PC-9 (cell line): ENCODE data around the gene EFTUD2. TPM values are rescaled to one million over a fixed set of nuclear protein-coding genes. Genes with fewer than 3 reads are reported as not detected.

Source experiments
- BruUV-seq: library from RNA; stranded (reverse); fragments of 400-500 nt; replicated peaks from 2 replicates; lab custom pipeline; 2021; lab: Mats Ljungman, UMichigan
- CTCF ChIA-PET: fragments of 300-600 bp; sonication (Branson Sonifier 250); formaldehyde crosslinking; loops from one replicate; lab custom pipeline; 2022; ENCODE audit warnings: antibody characterized with exemption; lab: Charles Lee
- POLR2A ChIA-PET: fragments of 300-600 bp; sonication (Branson Sonifier 250); formaldehyde crosslinking; loops from one replicate; lab custom pipeline; 2022; ENCODE audit warnings: antibody characterized with exemption; ENCODE audit not compliant: unreplicated experiment; lab: Charles Lee
- DNase-seq, 2 experiments: peaks; one replicate each; pipeline versions ENCODE4 v3.0.0 to v3.0.0-alpha.2; 2015 to 2022; ENCODE audit warnings: mixed read lengths in 1 of 2
- H2AFZ ChIP-seq: fragments of 200-600 bp; sonication (generic); 2 replicates; pipeline ENCODE4 v1.8.1; 2017; ENCODE audit warnings: antibody characterized with exemption
- H3F3A ChIP-seq: fragments of 200-600 bp; sonication (generic); 2 replicates; pipeline ENCODE4 v1.8.1; 2017; ENCODE audit warnings: antibody characterized with exemption, mild to moderate bottlenecking, low read depth; ENCODE audit not compliant: insufficient read depth
- H3K27ac ChIP-seq: fragments of 200-600 bp; sonication (generic); 2 replicates; pipeline ENCODE4 v1.6.1; 2016; ENCODE audit warnings: mixed run types
- H3K27me3 ChIP-seq: fragments of 200-600 bp; sonication (generic); 2 replicates; pipeline ENCODE4 v1.6.1; 2016; ENCODE audit warnings: low read depth, mixed run types; ENCODE audit not compliant: insufficient read depth
- H3K36me3 ChIP-seq: fragments of 200-600 bp; sonication (generic); 2 replicates; pipeline ENCODE4 v1.6.1; 2016; ENCODE audit warnings: low read depth, mixed run types
- H3K4me1 ChIP-seq: fragments of 200-600 bp; sonication (generic); replicated peaks from 2 replicates; pipeline ENCODE4 v1.6.1; 2016; ENCODE audit warnings: mixed run types; ENCODE audit not compliant: insufficient read depth
- H3K4me2 ChIP-seq: fragments of 200-600 bp; sonication (generic); 2 replicates; pipeline ENCODE4 v1.6.1; 2017; ENCODE audit warnings: mixed run types
- H3K4me3 ChIP-seq: fragments of 200-600 bp; sonication (generic); 2 replicates; pipeline ENCODE4 v1.6.1; 2016; ENCODE audit warnings: mixed run types
- H3K79me2 ChIP-seq: fragments of 200-600 bp; sonication (generic); 2 replicates; pipeline ENCODE4 v1.6.1; 2017; ENCODE audit warnings: low read depth, mixed run types
- H3K9me2 ChIP-seq: fragments of 200-600 bp; sonication (generic); 2 replicates; pipeline ENCODE4 v1.8.1; 2017; ENCODE audit warnings: mild to moderate bottlenecking; ENCODE audit not compliant: insufficient read depth
- H3K9me3 ChIP-seq: fragments of 200-600 bp; sonication (generic); 2 replicates; pipeline ENCODE4 v1.8.1; 2016; ENCODE audit warnings: low read depth; ENCODE audit not compliant: insufficient read depth
- H4K20me1 ChIP-seq: fragments of 200-600 bp; sonication (generic); 2 replicates; pipeline ENCODE4 v1.8.1; 2017; ENCODE audit not compliant: insufficient read depth
- CTCF ChIP-seq: fragments of 200-600 bp; sonication (generic); conservative IDR thresholded peaks from 2 replicates; pipeline ENCODE4 v1.6.1; 2017; ENCODE audit warnings: mixed run types, antibody characterized with exemption, mild to moderate bottlenecking, moderate library complexity
- EZH2 ChIP-seq: fragments of 200-600 bp; sonication (generic); IDR thresholded peaks from 2 replicates; pipeline ENCODE4 v1.8.0; 2017; ENCODE audit warnings: antibody characterized with exemption, low read depth
- intact Hi-C: fragments of 100-400 bp; cut with micrococcal nuclease; formaldehyde crosslinking; loops from one replicate; pipeline ENCODE4 v1.10.0; 2022; ENCODE audit not compliant: unreplicated experiment
- total RNA-seq: library from RNA; stranded (reverse); gene quantifications from 2 replicates; pipeline ENCODE4 v1.2.3, GENCODE V29; 2021

The EFTUD2 gene
- total RNA-seq, 1 experiment from 2014 or later, result 126 TPM

- CTCF ChIA-PET, result no interaction called here
- Histone ChIP-seq H3K4me2 (no peak overlapping the region), H3K4me1 (no peaks in the 10 kb centered on the region), H3K9me3 (no peaks in the 10 kb centered on the region), H2AFZ (no peak overlapping the region), H3K4me3 (no peak overlapping the region), H3F3A (no peaks in the 10 kb centered on the region; the same call in 1 of the 2 replicates), H3K9me2 (no peaks in the 10 kb centered on the region), H3K79me2 (no peaks in the 10 kb centered on the region), H3K27ac (no peak overlapping the region), H3K36me3 (peaks cover 28% of the 10 kb centered on the region), H3K27me3 (no peaks in the 10 kb centered on the region), H4K20me1 (no peaks in the 10 kb centered on the region)
- intact Hi-C loops, result no loop called here
- POLR2A ChIA-PET, result no interaction called here
- BruUV-seq, result no TSS peak
- DNase-seq, result no peak
- no peak for TF ChIP-seq EZH2
Measured at GRCh38 chr17:44871556-44871955, 27.7 kb downstream of the EFTUD2 start.

DNA sequence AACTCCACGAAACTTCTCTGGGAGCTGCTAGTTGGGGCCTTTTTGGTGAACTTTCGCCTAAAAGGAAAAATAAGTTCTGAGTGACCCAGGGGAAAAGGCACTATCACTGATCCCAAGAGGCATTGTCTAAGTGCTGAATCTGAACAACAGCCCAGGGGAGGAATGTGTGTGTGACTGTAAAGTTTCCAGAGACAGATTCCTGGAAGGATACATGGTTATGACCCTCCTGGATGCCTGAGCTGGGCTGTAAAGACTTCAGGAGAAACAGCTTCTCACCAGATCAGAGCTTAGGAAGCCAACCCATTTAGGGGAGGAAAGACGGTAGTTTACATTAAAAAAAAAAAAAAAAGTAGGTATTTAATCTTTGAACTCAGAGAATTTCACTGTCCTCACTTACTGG lies 31.4 kb downstream of the EFTUD2 start:
- intact Hi-C loops, result no loop called here
- no peaks in the 10 kb centered on the region for H4K20me1 ChIP-seq

DNA sequence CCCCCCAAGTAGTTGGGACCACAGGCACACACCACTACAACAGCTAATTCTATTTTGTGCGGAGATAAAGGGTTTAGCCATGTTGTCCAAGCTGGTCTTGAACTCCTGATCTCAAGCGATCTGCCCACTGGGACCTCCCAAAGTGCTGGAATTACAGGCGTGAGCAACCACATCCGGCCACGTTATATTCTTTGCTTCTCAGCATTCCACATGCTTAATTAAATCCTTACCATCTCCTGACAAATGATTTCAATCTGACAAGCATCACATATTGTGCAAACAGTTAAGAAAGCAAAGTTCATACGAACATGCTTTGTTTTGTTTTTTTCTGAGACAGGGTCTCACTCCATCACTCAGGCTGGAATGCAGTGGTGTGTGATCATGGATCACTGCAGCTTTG lies 33.3 kb downstream of the EFTUD2 start:
- BruUV-seq, result no TSS peak
- H3F3A ChIP-seq, result peaks cover 11% of the 10 kb centered on the region; the same call in 1 of the 2 replicates
- no peaks in the 10 kb centered on the region for H3K4me1 ChIP-seq
- H3K27me3 ChIP-seq, result no peaks in the 10 kb centered on the region
- no peaks in the 10 kb centered on the region for H3K79me2 ChIP-seq
- no peaks in the 10 kb centered on the region for H3K9me2 ChIP-seq
- intact Hi-C loops, result loop anchor here (1.0 kb wide), 2 partner anchors 87 to 91 kb away; no protein-coding TSS in a partner anchor
- no peaks in the 10 kb centered on the region for H4K20me1 ChIP-seq
- no peak overlapping the region for H2AFZ ChIP-seq
- peaks cover 26% of the 10 kb centered on the region for H3K36me3 ChIP-seq
- no peak for DNase-seq
- no peak overlapping the region for H3K27ac ChIP-seq
- POLR2A ChIA-PET, result no interaction called here
- H3K4me3 ChIP-seq, result no peak overlapping the region
- CTCF ChIA-PET, result interaction anchor here (1.5 kb wide), 1 partner anchor 90 kb away, joined by 3 read pairs; no protein-coding TSS in a partner anchor
- TF ChIP-seq CTCF (no peak), EZH2 (no peak)
- H3K4me2 ChIP-seq, result no peak overlapping the region
- H3K9me3 ChIP-seq, result no peaks in the 10 kb centered on the region

More for the DNA sequence above, 31.4 kb downstream of the EFTUD2 start:
- Histone ChIP-seq H3K9me2 (no peaks in the 10 kb centered on the region), H3K4me1 (no peaks in the 10 kb centered on the region), H3K4me3 (no peak overlapping the region), H3K36me3 (peaks cover 31% of the 10 kb centered on the region; the same call in 1 of the 2 replicates), H3K9me3 (no peaks in the 10 kb centered on the region), H2AFZ (no peak overlapping the region), H3F3A (peaks cover 11% of the 10 kb centered on the region; the same call in 1 of the 2 replicates), H3K27me3 (no peaks in the 10 kb centered on the region), H3K27ac (no peak overlapping the region), H3K4me2 (no peak overlapping the region), H3K79me2 (no peaks in the 10 kb centered on the region)
- TF ChIP-seq CTCF (no peak), EZH2 (no peak)
- ChIA-PET CTCF (interaction anchor here (0.6 to 0.9 kb wide), 2 partner anchors 10 to 126 kb away, joined by 3 to 4 read pairs; no protein-coding TSS in a partner anchor), POLR2A (no interaction called here)
- no peak for DNase-seq
- no TSS peak for BruUV-seq
